AG09319 (cell line): ENCODE results near the gene FMNL2.
"Not testable (repeated sequence)": the region's sequence is repeated elsewhere in the genome, so short reads cannot be mapped to it uniquely, and the experiment has no call there.

ENCODE experiments used
- DNase-seq: peaks from one replicate; pipeline ENCODE4 v3.0.0-alpha.2; 2010; ENCODE audit warnings: low read depth; ENCODE audit errors: extremely low read depth
- CTCF ChIP-seq: IDR thresholded peaks from 2 replicates; pipeline ENCODE4 v1.5.1; 2011; ENCODE audit warnings: low read depth, mild to moderate bottlenecking, inconsistent platforms, low read length, moderate library complexity

The FMNL2 gene

GRCh38 chr2:152473151-152473857, 138.3 kb downstream of the FMNL2 start:
- no peak for TF ChIP-seq CTCF
- no peak for DNase-seq

- DNase-seq, result not testable (repeated sequence)
Measured at GRCh38 chr2:152474523-152474922, 139.5 kb downstream of the FMNL2 start.

DNA sequence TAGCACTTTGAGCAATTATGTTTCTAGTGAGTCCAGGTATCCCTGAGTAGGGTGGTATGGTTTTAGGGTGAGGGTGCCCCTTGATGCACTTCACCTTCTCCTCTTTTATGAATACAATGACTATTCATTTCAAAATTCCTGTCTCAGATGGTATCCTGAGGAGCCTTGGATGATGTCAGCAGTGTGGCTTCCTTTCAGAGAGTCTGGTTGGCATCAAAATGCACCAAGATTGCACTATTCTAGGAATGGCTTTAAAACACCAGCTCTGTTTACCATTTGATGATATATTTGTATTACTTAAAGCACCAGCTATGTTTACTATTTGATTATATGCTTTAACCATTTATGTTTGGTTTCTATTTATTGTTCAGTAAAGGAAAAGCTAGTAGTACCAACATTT, 141.0 kb downstream of the FMNL2 start:
- DNase-seq, result no peak
- no peak for TF ChIP-seq CTCF

GRCh38 chr2:152477347-152478092, 142.5 kb downstream of the FMNL2 start:
- TF ChIP-seq CTCF, result no peak
- no peak for DNase-seq

GRCh38 chr2:152479282-152479681, 144.3 kb downstream of the FMNL2 start:
- DNase-seq, result no peak
- TF ChIP-seq CTCF, result no peak

GRCh38 chr2:152480821-152481399, 145.9 kb downstream of the FMNL2 start:
- DNase-seq, result no peak
- TF ChIP-seq CTCF, result no peak

DNA sequence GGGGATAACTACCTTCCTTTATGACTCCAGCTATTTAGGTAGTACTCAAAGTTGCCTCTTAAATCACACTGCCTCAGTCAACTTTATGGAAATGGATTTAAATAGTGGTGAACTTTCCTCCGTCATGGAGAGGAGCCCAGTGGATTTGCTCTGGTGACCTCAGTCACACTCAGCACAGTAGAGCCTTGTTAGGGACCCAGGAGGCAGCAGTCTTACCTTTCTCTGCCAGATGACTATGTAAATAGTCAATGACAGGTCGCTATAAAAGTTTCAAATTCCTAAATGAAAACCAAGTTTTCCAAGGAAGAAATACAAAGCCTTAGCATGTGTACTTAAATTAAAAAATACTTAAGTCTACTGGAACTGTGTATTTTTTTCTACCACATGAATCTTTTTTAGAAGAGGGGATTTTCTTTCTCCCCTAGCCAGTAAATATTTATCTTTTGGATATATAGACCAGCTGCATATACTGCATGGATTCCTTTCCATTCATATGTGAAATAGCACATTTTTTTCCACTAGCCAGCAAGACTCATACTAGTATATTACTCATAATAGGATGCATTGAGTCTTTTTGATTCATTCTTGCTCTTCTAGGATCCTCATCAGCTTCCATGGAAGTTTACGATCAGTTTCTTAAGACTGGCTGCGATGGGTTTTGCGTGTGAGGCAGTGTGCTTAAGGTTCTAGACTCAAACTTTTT, 147.1 kb downstream of the FMNL2 start:
- DNase-seq, result no peak
- TF ChIP-seq CTCF, result no peak
